ENCODE measurements around the gene GCN1. TPM values are rescaled to one million over a fixed set of nuclear protein-coding genes. Genes with fewer than 3 reads are reported as not detected.

GCN1 gene
- total RNA-seq, 2 donors from 2014 or later: 53.4 to 144 TPM

GRCh38 chr12:120091371-120092090, 103.0 kb downstream of the GCN1 start:
- intact Hi-C loops (cut with DNase I): no loop called here
- Histone ChIP-seq H3K9ac (ENCODE audit: low read depth in 2 of 2, low read length in 2 of 2) (no peak overlapping the region), H3K27ac (no peak overlapping the region), H3K36me3 (no peaks in the 10 kb centered on the region), H3K27me3 (no peaks in the 10 kb centered on the region), H3K4me3 (no peak overlapping the region), H3K4me1 (peaks cover 4% of the 10 kb centered on the region), H3K9me3 (no peaks in the 10 kb centered on the region)
- TF ChIP-seq, protein P1, sequence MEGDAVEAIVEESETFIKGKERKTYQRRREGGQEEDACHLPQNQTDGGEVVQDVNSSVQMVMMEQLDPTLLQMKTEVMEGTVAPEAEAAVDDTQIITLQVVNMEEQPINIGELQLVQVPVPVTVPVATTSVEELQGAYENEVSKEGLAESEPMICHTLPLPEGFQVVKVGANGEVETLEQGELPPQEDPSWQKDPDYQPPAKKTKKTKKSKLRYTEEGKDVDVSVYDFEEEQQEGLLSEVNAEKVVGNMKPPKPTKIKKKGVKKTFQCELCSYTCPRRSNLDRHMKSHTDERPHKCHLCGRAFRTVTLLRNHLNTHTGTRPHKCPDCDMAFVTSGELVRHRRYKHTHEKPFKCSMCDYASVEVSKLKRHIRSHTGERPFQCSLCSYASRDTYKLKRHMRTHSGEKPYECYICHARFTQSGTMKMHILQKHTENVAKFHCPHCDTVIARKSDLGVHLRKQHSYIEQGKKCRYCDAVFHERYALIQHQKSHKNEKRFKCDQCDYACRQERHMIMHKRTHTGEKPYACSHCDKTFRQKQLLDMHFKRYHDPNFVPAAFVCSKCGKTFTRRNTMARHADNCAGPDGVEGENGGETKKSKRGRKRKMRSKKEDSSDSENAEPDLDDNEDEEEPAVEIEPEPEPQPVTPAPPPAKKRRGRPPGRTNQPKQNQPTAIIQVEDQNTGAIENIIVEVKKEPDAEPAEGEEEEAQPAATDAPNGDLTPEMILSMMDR (IDR thresholded peaks at IDR 0.05): no peak
- DNase-seq: no peak

GRCh38 chr12:120090626-120091295, 103.8 kb downstream of the GCN1 start:
- intact Hi-C loops (cut with DNase I): no loop called here
- no peaks in the 10 kb centered on the region for H3K36me3 ChIP-seq
- TF ChIP-seq, protein P1 (IDR thresholded peaks at IDR 0.05): no peak
- H3K9me3 ChIP-seq: no peaks in the 10 kb centered on the region
- H3K4me3 ChIP-seq: no peak overlapping the region
- no peaks in the 10 kb centered on the region for H3K27me3 ChIP-seq
- H3K27ac ChIP-seq: no peak overlapping the region
- no peak for DNase-seq
- peaks cover 4% of the 10 kb centered on the region for H3K4me1 ChIP-seq
- H3K9ac ChIP-seq (ENCODE audit: low read depth in 2 of 2, low read length in 2 of 2): no peak overlapping the region

- Histone ChIP-seq H3K4me1 (peaks cover 4% of the 10 kb centered on the region), H3K9ac (ENCODE audit: low read depth in 2 of 2, low read length in 2 of 2) (no peak overlapping the region), H3K27ac (no peak overlapping the region), H3K27me3 (no peaks in the 10 kb centered on the region), H3K36me3 (no peaks in the 10 kb centered on the region), H3K4me3 (no peak overlapping the region), H3K9me3 (no peaks in the 10 kb centered on the region)
- intact Hi-C loops (cut with DNase I): no loop called here
- TF ChIP-seq, protein P1 (IDR thresholded peaks at IDR 0.05): no peak
- no peak for DNase-seq
Observed at GRCh38 chr12:120090206-120090605, 104.3 kb downstream of the GCN1 start.

GRCh38 chr12:120089796-120090195, 104.7 kb downstream of the GCN1 start:
- DNase-seq: no peak
- no peak overlapping the region for H3K27ac ChIP-seq
- H3K36me3 ChIP-seq: no peaks in the 10 kb centered on the region
- H3K9ac ChIP-seq (ENCODE audit: low read depth in 2 of 2, low read length in 2 of 2): no peak overlapping the region
- TF ChIP-seq, protein P1 (IDR thresholded peaks at IDR 0.05): no peak
- no peaks in the 10 kb centered on the region for H3K27me3 ChIP-seq
- H3K4me1 ChIP-seq: peaks cover 4% of the 10 kb centered on the region
- H3K9me3 ChIP-seq: no peaks in the 10 kb centered on the region
- intact Hi-C loops (cut with DNase I): no loop called here
- H3K4me3 ChIP-seq: no peak overlapping the region

GRCh38 chr12:120089105-120089504, 105.4 kb downstream of the GCN1 start:
- no peak overlapping the region for H3K4me3 ChIP-seq

More at GRCh38 chr12:120089105-120089504, 105.4 kb downstream of the GCN1 start:
- Histone ChIP-seq H3K27ac (no peak overlapping the region), H3K27me3 (no peaks in the 10 kb centered on the region), H3K36me3 (no peaks in the 10 kb centered on the region), H3K9ac (ENCODE audit: low read depth in 2 of 2, low read length in 2 of 2) (no peak overlapping the region), H3K4me1 (peaks cover 4% of the 10 kb centered on the region), H3K9me3 (no peaks in the 10 kb centered on the region)
- TF ChIP-seq, protein P1 (IDR thresholded peaks at IDR 0.05): no peak
- intact Hi-C loops (cut with DNase I): no loop called here
- no peak for DNase-seq

Measured in colonic mucosa (tissue), 4 donors.